Measurements from ENCODE around the gene TIGD4. TPM values are rescaled to one million over a fixed set of nuclear protein-coding genes. Genes with fewer than 3 reads are reported as not detected.
"Not testable (repeated sequence)": the region's sequence is repeated elsewhere in the genome, so short reads cannot be mapped to it uniquely, and the experiment has no call there.

The TIGD4 gene
- total RNA-seq, 1 donor from 2014 or later, result 0.10 TPM

DNA sequence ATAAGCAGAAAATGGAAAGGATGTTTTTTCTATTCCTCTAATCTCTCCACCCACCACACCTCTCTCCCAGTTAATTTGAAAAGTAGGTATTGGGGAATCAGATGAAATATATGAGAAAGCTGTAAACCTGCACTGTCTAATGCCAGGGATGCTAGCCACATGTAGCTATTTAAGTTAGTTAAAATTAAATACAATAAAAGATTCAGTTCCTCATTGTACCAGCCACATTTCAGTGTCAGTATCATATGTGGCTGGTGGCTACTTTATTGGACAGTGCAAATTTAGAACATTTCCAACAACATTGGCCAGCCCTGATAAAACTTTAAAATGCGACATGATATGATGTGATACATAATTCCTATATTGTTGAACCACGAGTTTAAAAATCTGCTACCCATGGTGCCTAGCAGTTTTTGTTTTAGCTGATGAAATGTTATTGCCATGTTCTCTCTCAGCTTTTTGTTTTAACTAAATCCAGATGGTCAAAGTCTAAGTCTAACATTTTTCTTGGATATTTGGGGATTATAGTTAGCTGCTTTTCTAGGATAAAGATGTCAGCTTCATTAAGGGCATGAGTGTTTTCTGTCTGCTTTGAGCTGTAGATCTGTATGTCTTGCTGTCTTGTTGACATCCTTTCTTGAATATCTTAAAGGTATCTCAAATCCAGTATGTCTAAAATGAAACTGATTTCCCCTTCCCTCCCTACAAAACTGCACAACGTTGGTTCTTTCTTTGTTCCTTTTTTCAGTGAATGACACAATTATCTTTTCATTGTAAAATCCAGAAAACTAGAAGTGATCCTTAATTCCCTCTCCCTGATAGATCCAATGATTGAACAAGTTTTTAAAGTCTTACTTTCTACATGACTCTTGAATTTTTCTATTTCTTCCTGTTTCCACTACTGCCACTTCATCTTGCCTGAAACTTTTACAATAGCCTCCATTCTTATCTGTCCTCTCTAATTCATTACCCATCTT, 6.4 kb upstream of the TIGD4 start:
- ATAC-seq, result no peak
- intact Hi-C loops (cut with micrococcal nuclease), result no loop called here
- DNase-seq, result no peak

DNA sequence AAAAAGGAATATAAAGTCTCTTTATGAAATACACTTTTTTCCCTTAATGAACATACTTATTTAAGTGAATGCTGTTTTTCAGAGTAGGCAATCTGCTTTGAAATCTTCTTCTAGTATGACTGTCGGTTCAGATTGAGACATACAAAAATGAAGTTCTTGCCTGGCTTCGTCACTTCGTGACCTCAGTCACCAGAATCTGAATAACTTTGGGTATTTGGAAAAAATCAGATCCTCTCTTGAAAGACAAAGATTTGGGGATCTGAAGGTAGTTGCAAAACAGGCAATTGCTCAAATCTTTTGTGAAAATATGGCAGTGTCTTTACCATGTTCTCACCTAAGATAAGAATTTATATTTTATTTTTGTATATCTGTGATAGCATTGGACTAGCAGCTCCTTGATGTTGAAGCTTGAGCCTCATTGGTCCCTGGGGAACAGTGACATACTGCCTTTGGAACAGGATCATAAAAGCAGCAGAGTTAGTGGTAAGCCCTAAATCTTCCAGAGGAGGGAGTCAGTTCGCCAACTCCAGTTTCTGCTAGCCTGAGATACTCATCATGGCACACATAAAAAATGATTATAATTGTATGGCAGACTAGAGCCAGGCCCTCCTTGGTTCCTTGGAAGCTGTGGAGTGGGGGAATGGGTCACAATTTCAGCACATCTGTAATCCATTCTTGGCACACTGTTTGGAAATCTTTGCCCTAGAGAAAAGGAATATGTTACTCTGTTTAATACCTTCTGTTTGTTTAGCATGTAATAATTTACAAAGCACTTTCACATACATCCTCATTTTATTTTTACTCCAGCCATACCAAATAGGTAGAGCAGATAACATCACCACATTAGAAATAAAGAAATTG, 5.2 kb upstream of the TIGD4 start:
- no peak for DNase-seq
- intact Hi-C loops (cut with micrococcal nuclease), result no loop called here
- ATAC-seq, result no peak

DNA sequence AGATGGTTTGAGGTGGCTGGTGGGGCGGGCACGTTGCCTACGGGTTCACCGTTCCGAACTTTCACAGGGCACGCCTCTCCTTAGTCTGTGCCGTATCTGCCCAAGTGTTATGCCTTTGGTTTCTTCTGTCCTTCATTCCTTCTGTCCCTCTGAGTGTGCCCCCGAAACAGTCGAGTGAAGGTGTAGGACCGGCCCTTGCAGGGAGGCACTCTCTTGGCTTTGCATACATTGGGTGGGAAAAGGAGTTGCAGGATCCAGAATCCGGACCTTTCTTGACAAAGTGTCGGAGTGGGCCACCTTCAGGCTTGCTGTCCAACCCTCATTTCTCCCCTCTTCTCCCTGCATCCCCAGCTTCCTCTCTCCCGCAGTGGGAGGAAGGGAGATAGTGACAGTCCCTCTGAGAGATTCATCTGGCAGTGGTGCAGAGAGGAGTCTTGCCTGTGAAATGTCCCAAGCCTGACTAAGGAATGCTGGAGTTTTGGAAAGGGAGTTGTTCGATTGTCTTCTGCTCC, 793 bp upstream of the TIGD4 start:
- ATAC-seq, result peak; percentile 18
- intact Hi-C loops (cut with micrococcal nuclease), result no loop called here
- DNase-seq, result no peak

DNA sequence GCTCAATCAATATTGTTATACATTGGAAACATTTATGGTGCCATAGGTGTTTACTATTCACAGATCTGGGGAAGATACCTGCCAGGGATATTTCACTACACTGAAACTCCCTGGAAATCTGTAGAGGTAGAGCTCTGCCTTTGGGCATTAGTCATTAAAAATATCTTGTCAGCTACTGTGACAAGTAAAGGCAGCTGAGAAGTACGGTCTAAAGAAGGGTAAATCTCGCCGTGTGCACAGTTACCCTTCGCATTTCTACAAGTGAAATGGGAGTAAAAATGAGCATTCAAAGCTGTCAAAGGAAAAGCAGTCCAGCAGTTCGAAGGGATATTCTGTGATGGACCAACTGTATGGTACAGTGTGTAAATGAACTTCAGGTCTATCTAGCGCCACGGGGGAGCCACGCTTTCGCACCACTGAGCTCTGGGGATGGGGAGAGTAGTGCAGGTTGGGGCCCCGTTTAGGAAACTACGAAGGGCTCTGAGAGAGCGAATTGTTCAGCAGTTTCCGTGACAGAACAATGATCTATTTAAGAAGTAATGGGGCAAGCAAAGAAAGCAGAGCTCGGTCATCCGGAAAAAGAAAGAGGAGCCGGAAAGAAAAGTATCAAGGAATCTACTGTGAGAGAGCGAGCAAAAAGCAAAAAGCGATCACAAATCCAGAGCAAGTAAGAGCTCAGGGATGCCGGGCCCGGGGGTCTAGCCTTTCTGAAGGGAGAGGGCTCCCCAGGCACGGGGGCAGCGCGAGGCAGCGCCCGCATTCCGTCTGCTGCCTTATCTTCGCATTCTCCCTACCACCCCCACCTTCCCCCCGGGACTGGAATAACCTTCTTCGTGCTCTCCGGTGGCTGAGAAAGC, 646 bp downstream of the TIGD4 start:
- intact Hi-C loops (cut with micrococcal nuclease), result no loop called here
- DNase-seq (peak; percentile 33), ATAC-seq (peak; percentile 37)

DNA sequence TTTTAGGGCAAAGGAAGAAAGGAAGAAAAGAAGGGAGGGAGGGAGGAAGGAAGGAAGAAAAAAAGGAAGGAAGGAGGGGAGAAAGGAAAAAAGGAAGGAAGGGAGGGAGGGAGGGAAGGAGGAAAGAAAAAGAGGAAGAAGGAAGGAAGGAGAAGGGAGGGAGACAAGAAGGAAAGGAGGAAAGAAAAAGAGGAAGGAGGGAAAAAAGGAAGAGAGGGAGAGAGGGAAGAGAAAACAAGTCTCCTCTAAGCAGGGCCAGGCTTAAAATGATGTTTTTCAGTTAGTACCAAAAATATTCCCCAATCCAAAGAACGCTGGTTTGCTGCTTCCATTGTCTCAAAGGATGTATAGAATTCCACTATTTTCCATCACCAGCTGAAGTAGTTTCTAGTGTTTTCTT, 2.0 kb downstream of the TIGD4 start:
- ATAC-seq, result no peak
- no peak for DNase-seq
- intact Hi-C loops (cut with micrococcal nuclease), result no loop called here

DNA sequence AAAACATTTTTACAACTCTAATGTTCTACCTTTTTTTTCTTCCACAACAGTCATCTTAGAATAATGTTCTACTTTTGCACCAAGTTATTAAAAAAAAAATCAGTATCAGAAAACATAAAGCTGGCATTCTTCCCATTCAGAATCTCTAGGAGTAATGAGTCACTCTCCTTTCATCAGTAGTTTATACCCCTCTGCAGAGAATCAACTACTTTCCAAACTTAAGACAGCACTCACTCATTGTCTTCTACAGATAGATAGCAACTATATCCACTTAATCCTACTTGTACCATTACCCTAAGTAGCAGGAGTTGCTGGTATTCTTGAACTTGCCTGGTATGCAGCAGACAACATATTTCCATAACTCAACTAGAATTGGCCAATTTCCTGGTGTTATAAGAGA, 3.2 kb downstream of the TIGD4 start:
- intact Hi-C loops (cut with micrococcal nuclease), result no loop called here
- ATAC-seq (no peak), DNase-seq (no peak)

DNA sequence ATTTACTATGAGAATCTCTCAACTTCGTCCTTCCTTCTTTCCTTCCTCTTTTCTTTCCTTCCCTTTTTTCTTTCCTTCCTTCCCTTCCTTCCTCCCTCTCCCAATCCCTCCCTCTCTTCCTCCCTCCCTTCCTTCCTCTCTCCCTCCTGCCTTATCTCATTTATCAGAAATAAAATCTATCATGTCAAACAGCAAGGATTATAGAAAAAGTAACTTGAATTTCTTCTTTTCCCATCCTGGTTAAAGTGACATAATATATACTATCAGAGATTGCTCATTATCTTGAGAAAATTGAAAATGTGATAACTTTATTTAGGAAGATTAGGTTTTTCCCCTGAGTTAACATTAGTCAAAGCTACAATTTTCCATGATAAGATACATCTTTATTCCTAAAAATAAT, 5.6 kb downstream of the TIGD4 start:
- intact Hi-C loops (cut with micrococcal nuclease), result no loop called here
- DNase-seq, result no peak
- ATAC-seq, result no peak

DNA sequence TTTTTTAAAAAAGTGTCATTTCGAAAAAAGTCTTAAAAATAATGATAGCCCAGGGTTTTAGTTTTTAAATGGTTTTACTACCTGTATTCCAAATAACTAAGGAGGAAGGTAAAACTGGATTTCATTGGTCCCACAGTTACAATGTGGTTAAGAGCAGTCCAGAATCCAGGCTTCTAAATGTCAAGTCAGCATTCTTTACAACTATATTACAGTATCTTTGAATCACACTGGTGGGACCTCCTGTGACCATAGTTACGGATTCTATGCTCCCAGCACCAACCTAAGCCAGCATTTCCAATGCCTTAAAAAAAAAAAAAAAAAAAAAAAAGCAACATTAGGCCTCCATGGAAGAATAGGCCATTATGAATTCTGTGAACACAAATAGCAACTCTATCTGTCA, 6.2 kb downstream of the TIGD4 start:
- no peak for ATAC-seq
- DNase-seq, result no peak
- intact Hi-C loops (cut with micrococcal nuclease), result no loop called here

DNA sequence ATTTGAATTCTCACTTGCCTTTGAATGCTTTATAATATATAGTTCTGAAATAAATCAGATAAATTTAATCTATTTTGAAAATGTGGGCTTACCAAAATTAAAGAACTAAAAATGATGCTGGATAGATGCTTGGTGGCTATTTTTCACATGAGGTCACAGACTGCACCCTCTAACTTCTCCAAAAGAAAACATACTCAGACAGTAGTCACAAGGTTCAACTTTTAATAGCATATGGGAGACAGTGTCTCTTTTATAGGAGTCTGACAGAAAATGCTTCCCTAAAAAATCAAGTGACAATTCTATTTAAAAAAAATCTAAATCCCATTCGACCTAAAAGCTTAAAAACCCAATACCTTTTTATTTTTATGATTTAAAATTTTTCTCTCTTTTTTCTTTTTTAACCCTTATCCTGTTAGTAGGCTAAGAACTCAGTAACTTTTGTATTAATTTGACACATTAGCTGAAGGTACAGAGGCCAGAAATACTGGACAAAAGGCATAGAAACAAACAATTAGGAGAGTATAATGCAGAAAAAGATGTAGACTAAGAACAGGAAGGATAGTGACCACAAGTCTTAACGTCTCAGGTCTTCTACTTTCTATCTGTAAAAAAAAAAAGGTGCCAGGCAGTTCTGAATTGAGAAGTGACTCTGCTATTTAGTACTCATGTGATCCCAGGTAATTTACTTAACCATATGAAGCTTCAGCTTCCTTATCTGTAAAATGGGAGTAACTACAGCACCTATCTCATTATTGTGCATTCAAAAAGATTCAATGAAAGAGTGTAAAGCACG, 7.6 kb downstream of the TIGD4 start:
- ATAC-seq, result no peak
- intact Hi-C loops (cut with micrococcal nuclease), result no loop called here
- no peak for DNase-seq

DNA sequence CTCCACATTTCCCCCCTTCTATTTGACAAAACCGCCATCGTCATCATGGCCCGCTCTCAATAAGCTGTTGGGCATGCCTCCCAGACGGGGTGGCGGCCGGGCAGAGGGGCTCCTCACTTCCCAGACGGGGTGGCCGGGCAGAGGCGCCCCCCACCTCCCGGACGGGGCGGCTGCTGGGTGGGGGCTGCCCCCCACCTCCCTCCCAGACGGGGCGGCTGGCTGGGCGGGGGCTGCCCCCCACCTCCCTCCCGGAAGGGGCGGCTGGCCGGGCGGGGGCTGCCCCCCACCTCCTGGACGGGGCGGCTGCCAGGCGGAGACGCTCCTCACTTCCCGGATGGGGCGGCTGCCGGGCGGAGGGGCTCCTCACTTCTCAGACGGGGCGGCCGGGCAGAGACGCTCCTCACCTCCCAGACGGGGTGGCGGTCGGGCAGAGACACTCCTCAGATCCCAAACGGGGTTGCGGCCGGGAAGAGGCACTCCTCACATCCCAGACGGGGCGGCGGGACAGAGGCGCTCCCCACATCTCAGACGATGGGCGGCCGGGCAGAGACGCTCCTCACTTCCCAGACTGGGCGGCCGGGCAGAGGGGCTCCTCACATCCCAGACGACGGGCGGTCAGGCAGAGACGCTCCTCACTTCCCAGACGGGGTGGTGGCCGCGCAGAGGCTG, 14.3 kb downstream of the TIGD4 start:
- DNase-seq; intact Hi-C loops (cut with micrococcal nuclease); ATAC-seq: not testable (repeated sequence)

DNA sequence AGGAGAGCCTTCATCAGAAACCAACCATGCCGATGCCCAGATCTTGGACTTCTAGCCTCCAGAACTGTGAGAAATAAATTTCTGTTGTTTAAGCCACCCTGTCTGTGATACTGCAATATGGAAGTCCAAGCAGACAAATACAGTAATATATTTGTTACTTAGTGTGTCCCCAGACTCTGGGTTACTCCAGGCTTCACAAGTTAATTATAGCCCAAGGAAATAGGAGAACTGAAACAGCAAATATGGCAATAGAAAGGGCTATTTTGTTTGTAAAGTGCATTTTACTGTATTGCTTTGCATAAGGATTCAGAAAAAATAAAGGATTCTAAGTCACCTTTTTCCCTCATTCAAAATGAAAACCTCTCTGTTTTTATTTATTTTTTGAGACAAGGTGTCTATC, 15.7 kb downstream of the TIGD4 start:
- ATAC-seq, result no peak
- intact Hi-C loops (cut with micrococcal nuclease), result no loop called here

DNA sequence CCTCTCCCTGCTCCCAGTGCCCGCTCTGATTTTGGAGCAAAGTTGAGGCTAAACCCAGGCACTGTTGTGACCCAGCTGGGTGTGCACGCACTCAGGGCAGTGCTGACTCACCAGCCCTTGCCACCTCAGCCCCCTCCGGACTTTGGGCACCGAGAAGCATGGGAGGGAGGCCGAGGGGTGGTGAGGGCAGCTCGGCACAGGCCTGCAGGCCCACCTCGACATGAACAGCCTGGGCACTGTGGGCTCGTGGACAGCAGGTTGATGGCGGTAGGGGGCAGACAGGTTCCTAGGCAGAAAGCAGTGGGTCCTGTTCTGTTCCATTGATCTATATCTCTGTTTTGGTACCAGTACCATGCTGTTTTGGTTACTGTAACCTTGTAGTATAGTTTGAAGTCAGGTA, 30.9 kb downstream of the TIGD4 start:
- DNase-seq (no peak), ATAC-seq (no peak)
- intact Hi-C loops (cut with micrococcal nuclease), result no loop called here

More for the DNA sequence above, 15.7 kb downstream of the TIGD4 start:
- no peak for DNase-seq

DNA sequence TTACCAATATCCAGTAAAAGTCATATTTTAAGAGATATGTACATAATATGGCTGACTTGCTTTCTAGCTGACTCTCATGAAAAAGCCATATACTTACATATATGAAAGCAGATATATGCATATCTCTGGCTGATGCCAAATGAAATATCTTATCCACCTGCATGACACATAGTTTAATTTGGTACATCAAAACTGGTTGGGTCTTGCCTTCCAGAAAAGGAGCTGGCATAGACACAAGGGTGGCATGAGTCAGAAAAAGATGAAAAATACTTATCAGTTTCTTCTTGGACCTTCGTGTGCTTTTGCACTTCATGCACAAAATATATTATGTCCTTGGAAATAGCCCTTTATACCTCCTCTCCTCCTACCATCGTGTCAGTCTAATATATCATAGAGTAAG, 32.1 kb downstream of the TIGD4 start:
- intact Hi-C loops (cut with micrococcal nuclease), result no loop called here
- ATAC-seq, result no peak
- DNase-seq, result no peak

DNA sequence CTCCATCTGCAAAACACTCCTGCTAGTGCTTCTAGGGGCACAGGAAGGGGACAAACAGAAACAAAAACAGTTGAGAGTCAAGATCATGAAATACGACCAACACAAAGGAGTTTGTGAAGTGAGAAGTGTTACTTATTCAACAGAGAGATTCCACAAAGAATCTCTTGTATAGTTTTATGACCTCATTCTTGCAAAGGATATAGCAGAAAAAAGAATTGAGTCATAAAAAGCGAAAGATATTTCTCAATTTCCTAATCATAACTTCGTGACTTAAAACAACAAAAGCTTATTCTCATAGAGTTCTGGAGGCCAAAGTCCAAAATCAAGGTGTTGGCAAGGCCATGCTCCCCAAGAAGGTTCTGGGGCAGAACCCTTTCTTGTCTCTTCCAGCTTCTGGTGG, 40.7 kb downstream of the TIGD4 start:
- intact Hi-C loops (cut with micrococcal nuclease), result loop anchor here (10.0 kb wide), 1 partner anchor 234 kb away; no protein-coding TSS in a partner anchor
- DNase-seq (no peak), ATAC-seq (no peak)

DNA sequence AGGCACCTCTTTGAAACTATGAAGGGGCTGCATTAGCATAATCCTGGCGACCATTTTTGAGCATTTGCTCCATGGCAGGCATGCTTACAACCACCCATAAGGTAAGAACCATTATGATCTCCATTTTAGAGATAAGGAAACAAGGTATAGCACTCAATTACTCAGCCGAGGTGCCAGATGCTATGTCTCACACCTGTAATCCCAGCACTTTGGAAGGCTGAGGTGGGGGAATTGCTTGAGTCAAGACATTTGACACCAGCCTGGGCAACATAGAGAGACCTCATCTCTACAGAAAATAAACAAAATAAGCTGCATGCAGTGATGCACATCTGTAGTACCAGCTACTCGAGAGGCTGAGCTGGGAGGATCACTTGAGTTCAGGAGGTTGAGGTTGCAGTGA, 43.6 kb downstream of the TIGD4 start:
- no peak for ATAC-seq
- intact Hi-C loops (cut with micrococcal nuclease), result loop anchor here (10.0 kb wide), 1 partner anchor 231 kb away; no protein-coding TSS in a partner anchor

DNA sequence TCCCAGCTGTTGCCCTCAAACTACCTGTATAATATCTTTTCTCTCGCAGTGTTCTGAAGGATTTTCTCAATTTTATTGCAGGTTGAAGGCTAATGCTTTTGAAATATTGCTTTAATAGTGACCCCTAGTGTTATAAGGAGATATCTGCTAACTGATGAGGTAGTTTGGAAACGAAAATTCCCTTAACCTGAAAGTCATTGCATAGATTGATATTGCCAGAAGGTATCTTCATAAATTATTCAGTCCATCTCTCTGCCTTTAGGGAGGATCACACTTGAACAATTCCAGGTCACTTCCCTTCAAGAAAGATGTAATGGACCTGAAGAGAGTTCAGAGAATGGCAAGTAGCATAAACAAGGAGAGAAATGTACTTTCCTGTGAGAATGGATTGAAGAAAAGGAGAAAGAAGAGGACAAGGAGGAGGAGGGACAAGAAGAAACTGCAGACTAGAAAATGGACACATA, 44.1 kb downstream of the TIGD4 start:
- DNase-seq (no peak), ATAC-seq (peak; percentile 52)
- intact Hi-C loops (cut with micrococcal nuclease), result loop anchor here (10.0 kb wide), 1 partner anchor 231 kb away; no protein-coding TSS in a partner anchor

More for the DNA sequence above, 43.6 kb downstream of the TIGD4 start:
- no peak for DNase-seq

DNA sequence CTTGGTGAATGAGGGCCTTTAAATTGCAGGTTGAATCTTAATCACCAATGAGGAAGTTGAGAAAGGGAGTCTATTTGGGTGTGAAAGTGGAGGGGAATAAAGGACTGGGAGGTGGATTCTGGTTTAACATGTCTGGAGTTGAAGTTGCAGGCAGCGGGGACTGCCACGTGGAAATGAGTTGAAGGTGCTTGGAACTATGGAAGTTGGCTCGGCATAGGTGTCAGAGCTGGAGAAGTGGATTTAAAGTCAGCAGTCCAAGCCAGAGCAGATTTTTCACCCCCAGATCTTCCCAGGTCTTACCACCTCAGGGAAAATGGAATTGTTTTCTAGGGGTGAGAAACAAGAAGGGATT, 44.9 kb downstream of the TIGD4 start:
- ATAC-seq (no peak), DNase-seq (no peak)
- intact Hi-C loops (cut with micrococcal nuclease), result loop anchor here (10.0 kb wide), 1 partner anchor 230 kb away; no protein-coding TSS in a partner anchor
